Body of pancreas (tissue), 4 donors: Measurements from ENCODE around the gene MT1B. TPM values are rescaled to one million over a fixed set of nuclear protein-coding genes. Genes with fewer than 3 reads are reported as not detected.

Experiments used
- ATAC-seq: fragments of 150-250 bp; one replicate; pipeline ENCODE4 v1.9.1; 2016
- DNase-seq, 4 donors: peaks; one replicate each; pipeline ENCODE4 v3.0.0-alpha.2; 2019
- H3K27ac ChIP-seq, 4 donors: fragments of 200-600 bp; sonication (generic); 1 replicate in 3 of 4; 2 replicates in 1 of 4; pipeline versions ENCODE4 v1.5.1 to v1.6.1; 2016 to 2019; ENCODE audit warnings: mild to moderate bottlenecking in 1 of 4, mixed read lengths in 1 of 4, moderate library complexity in 1 of 4
- H3K27me3 ChIP-seq, 2 donors: fragments of 200-600 bp; sonication (generic); one replicate each; pipeline ENCODE4 v1.6.0; 2016; ENCODE audit warnings: mild to moderate bottlenecking in 1 of 2
- H3K36me3 ChIP-seq, 2 donors: fragments of 200-600 bp; sonication (generic); replicated peaks in 1 of 2; 2 replicates each; pipeline ENCODE4 v1.5.1; 2016; ENCODE audit warnings: low read depth in 2 of 2; ENCODE audit not compliant: insufficient read depth in 1 of 2
- H3K4me1 ChIP-seq: fragments of 200-600 bp; sonication (generic); one replicate; pipeline ENCODE4 v1.6.0; 2016
- H3K4me3 ChIP-seq, 2 donors: fragments of 200-600 bp; sonication (generic); 1 replicate in 1 of 2; 2 replicates in 1 of 2; pipeline ENCODE4 v1.5.1; 2016 to 2019
- H3K9me3 ChIP-seq, 3 donors: fragments of 200-600 bp; sonication (generic); 1 replicate in 2 of 3; 2 replicates in 1 of 3; pipeline ENCODE4 v1.5.1; 2016
- POLR2A ChIP-seq, 3 donors: fragments of 450-650 bp; IDR thresholded peaks; one replicate each; pipeline ENCODE4 v1.6.1; 2016; ENCODE audit warnings: antibody characterized with exemption in 3 of 3, mild to moderate bottlenecking in 2 of 3
- WGBS, 2 donors: methylation state at CpG; one replicate each; pipeline ENCODE4 v1.1.5; 2017; 5-methylcytosine and 5-hydroxymethylcytosine counted together
- intact Hi-C: fragments of 100-400 bp; cut with DNase I; formaldehyde crosslinking; loops from one replicate; pipeline ENCODE4 v1.15.1; 2023
- total RNA-seq, 2 donors: library from RNA; depleted of rRNA; stranded (reverse); fragments of >200 nt; gene quantifications; one replicate each; pipeline ENCODE4 v1.1.0, GENCODE V29; 2016
- TF ChIP-seq, protein P1 (sequence below), 7 experiments: fragments of 450-650 bp in 4 of 7; fragments of 200-600 bp in 3 of 7; sonication (generic) in 3 of 7; IDR thresholded peaks; one replicate each; pipeline ENCODE4 v1.5.1; 2016 to 2019; ENCODE audit warnings: antibody characterized with exemption in 7 of 7

Gene MT1B
- total RNA-seq, 2 donors from 2014 or later, result not detected

GRCh38 chr16:56697456-56698155 lies 45.9 kb downstream of the MT1B start:
- TF ChIP-seq, protein P1, sequence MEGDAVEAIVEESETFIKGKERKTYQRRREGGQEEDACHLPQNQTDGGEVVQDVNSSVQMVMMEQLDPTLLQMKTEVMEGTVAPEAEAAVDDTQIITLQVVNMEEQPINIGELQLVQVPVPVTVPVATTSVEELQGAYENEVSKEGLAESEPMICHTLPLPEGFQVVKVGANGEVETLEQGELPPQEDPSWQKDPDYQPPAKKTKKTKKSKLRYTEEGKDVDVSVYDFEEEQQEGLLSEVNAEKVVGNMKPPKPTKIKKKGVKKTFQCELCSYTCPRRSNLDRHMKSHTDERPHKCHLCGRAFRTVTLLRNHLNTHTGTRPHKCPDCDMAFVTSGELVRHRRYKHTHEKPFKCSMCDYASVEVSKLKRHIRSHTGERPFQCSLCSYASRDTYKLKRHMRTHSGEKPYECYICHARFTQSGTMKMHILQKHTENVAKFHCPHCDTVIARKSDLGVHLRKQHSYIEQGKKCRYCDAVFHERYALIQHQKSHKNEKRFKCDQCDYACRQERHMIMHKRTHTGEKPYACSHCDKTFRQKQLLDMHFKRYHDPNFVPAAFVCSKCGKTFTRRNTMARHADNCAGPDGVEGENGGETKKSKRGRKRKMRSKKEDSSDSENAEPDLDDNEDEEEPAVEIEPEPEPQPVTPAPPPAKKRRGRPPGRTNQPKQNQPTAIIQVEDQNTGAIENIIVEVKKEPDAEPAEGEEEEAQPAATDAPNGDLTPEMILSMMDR (IDR thresholded peaks at IDR 0.05), result no peak
- TF ChIP-seq POLR2A (IDR thresholded peaks at IDR 0.05), result no peak
- H3K27me3 ChIP-seq, result no peaks in the 10 kb centered on the region
- H3K4me1 ChIP-seq, result peaks cover 16% of the 10 kb centered on the region
- no peaks in the 10 kb centered on the region for H3K36me3 ChIP-seq
- ATAC-seq, result no peak
- no peak for DNase-seq
- intact Hi-C loops, result loop anchor here (10.0 kb wide), 1 partner anchor 93 kb away; the partner anchor contains the start of gene MT2A
- H3K4me3 ChIP-seq, result no peak overlapping the region
- WGBS, 2 donors, result 89 to 95% methylated on average over 4 to 5 of the region's 5 CpGs
- no peaks in the 10 kb centered on the region for H3K9me3 ChIP-seq
- no peak overlapping the region for H3K27ac ChIP-seq

DNA sequence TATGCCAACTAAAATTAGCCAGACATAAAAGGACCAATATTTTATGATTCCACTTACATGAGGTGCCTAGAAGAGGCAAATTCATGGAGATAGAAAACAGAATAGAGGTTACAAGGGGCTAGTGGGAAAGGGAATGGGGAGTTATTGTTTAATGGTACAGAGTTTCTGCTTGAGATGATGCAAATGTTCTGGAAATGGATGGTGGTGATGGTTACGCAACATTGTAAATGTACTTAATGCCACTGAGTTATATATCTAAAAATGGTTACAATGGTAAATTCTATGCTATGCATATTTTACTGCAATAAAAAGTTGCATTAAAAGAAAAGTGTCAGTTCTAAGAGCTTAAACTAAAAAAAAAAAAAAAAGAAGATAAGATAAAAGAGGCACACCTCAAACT lies 48.5 kb downstream of the MT1B start:
- 48 to 55% methylated on average over 1 of the region's 1 CpG for WGBS, 2 donors
- Histone ChIP-seq H3K27ac (no peak overlapping the region), H3K36me3 (no peaks in the 10 kb centered on the region), H3K9me3 (no peaks in the 10 kb centered on the region), H3K4me1 (peaks cover 9% of the 10 kb centered on the region), H3K4me3 (no peak overlapping the region), H3K27me3 (no peaks in the 10 kb centered on the region)
- intact Hi-C loops, result loop anchor here (10.0 kb wide), 1 partner anchor 185 kb away; no protein-coding TSS in a partner anchor
- no peak for TF ChIP-seq POLR2A (IDR thresholded peaks at IDR 0.05)
- TF ChIP-seq, protein P1 (IDR thresholded peaks at IDR 0.05), result no peak
- DNase-seq (no peak), ATAC-seq (no peak)

GRCh38 chr16:56700631-56701030 lies 48.9 kb downstream of the MT1B start:
- WGBS, 2 donors, result 71 to 100% methylated on average over 1 of the region's 1 CpG
- Histone ChIP-seq H3K9me3 (no peaks in the 10 kb centered on the region), H3K4me3 (no peak overlapping the region), H3K36me3 (no peaks in the 10 kb centered on the region), H3K4me1 (peaks cover 9% of the 10 kb centered on the region), H3K27me3 (no peaks in the 10 kb centered on the region), H3K27ac (no peak overlapping the region)
- ATAC-seq, result no peak
- TF ChIP-seq, protein P1 (IDR thresholded peaks at IDR 0.05), result no peak
- no peak for TF ChIP-seq POLR2A (IDR thresholded peaks at IDR 0.05)
- intact Hi-C loops, result loop anchor here (10.0 kb wide), 1 partner anchor 186 kb away; no protein-coding TSS in a partner anchor
- no peak for DNase-seq

DNA sequence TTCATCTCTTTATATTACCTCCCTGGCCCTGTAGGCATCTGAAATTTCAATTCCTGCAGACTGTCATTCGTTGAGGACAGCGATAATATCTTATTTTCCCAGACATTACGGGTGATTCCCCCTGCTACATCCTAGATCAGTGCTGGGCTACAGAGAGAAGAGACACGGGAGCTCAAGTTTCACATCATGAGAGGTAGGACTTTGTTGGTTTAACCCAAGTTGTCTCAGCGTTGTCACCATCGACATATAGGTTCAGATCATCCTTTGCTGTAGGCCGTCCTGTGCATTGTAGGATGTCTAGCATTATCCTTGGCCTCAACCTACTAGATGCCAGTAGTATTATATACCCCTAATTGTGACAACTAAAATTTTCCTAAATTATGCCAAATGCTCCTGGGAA lies 49.8 kb downstream of the MT1B start:
- intact Hi-C loops, result loop anchor here (10.0 kb wide), 1 partner anchor 187 kb away; no protein-coding TSS in a partner anchor

More for the DNA sequence above, 49.8 kb downstream of the MT1B start:
- H3K27ac ChIP-seq, result peak overlapping the region in 1 of 4 donors; percentile 19
- no peak overlapping the region for H3K4me3 ChIP-seq
- TF ChIP-seq POLR2A (IDR thresholded peaks at IDR 0.05), result no peak
- TF ChIP-seq, protein P1 (IDR thresholded peaks at IDR 0.05), result no peak
- H3K27me3 ChIP-seq, result no peaks in the 10 kb centered on the region
- H3K36me3 ChIP-seq, result no peaks in the 10 kb centered on the region
- H3K4me1 ChIP-seq, result peaks cover 9% of the 10 kb centered on the region
- 85 to 88% methylated on average over 7 of the region's 7 CpGs for WGBS, 2 donors
- DNase-seq, result no peak
- no peak for ATAC-seq
- no peaks in the 10 kb centered on the region for H3K9me3 ChIP-seq

Other genes with a start within 250 kb of the MT1B start
- 100 to 1,000 TPM in 1 of 2 donors, 10 to 100 TPM in 1; 87.7 to 130 TPM for gene AMFR, start 226.3 kb upstream of the MT1B start, total RNA-seq
- gene NUDT21, start 200.6 kb upstream of the MT1B start, total RNA-seq, result 10 to 100 TPM in 1 of 2 donors, 1 to 10 TPM in 1; 9.2 to 24.6 TPM
- gene OGFOD1, start 200.3 kb upstream of the MT1B start, total RNA-seq, result 10 to 100 TPM in 1 of 2 donors, 1 to 10 TPM in 1; 6.6 to 15.6 TPM
- gene BBS2, start 131.9 kb upstream of the MT1B start, total RNA-seq, result 10 to 100 TPM; 14.3 to 19.1 TPM
- not detected for gene MT4, start 86.8 kb upstream of the MT1B start, total RNA-seq
- gene MT3, start 62.4 kb upstream of the MT1B start, total RNA-seq, result not detected
- gene MT2A, start 43.3 kb upstream of the MT1B start, total RNA-seq, result 100 to 1,000 TPM in 1 of 2 donors, 10 to 100 TPM in 1; 20.0 to 211 TPM
- gene MT1E, start 26.1 kb upstream of the MT1B start, total RNA-seq, result 100 to 1,000 TPM in 1 of 2 donors, 10 to 100 TPM in 1; 99.9 to 679 TPM
- 100 to 1,000 TPM in 1 of 2 donors, 1 to 10 TPM in 1; 9.6 to 112 TPM for gene MT1M, start 19.2 kb upstream of the MT1B start, total RNA-seq
- gene MT1A, start 13.2 kb upstream of the MT1B start, total RNA-seq, result 100 to 1,000 TPM in 1 of 2 donors, not detected in 1; 268 TPM
- 10 to 100 TPM; 27.5 to 92.0 TPM for gene MT1F, start 6.1 kb downstream of the MT1B start, total RNA-seq
- gene MT1G, start 16.2 kb downstream of the MT1B start, total RNA-seq, result 100 to 1,000 TPM in 1 of 2 donors, 10 to 100 TPM in 1; 95.2 to 413 TPM
- gene MT1H, start 17.9 kb downstream of the MT1B start, total RNA-seq, result 1 to 10 TPM; 4.9 to 8.8 TPM
- 1,000 to 10,000 TPM in 1 of 2 donors, 100 to 1,000 TPM in 1; 430 to 1,140 TPM for gene MT1X, start 30.6 kb downstream of the MT1B start, total RNA-seq
- gene NUP93, start 78.2 kb downstream of the MT1B start, total RNA-seq, result 10 to 100 TPM; 12.2 to 19.1 TPM
- gene SLC12A3, start 213.3 kb downstream of the MT1B start, total RNA-seq, result not detected